Naive B cell (primary cell): ENCODE measurements around the gene SLC4A2. TPM values are rescaled to one million over a fixed set of nuclear protein-coding genes. Genes with fewer than 3 reads are reported as not detected.
"Not testable (repeated sequence)": the region's sequence is repeated elsewhere in the genome, so short reads cannot be mapped to it uniquely, and the experiment has no call there.

Experiments used
- ATAC-seq, 2 donors: fragments of 150-1000 bp; cut with Tn5 transposase; 2 replicates each; pipeline ENCODE4 v1.10.0; 2021; ENCODE audit warnings: low read depth in 2 of 2, mild to moderate bottlenecking in 2 of 2, moderate library complexity in 2 of 2
- DNase-seq: peaks from one replicate; pipeline ENCODE4 v3.0.0; 2022
- H3K27ac Mint-ChIP-seq, 6 donors: one replicate each; pipeline ENCODE4 v1.8.0; 2020 to 2022; ENCODE audit warnings: mild to moderate bottlenecking in 6 of 6, mixed read lengths in 6 of 6, moderate library complexity in 5 of 6, inconsistent platforms in 2 of 6
- H3K27me3 Mint-ChIP-seq, 3 donors: one replicate each; pipeline ENCODE4 v1.8.0; 2021 to 2022; ENCODE audit warnings: mixed read lengths in 3 of 3, mild to moderate bottlenecking in 1 of 3
- H3K36me3 Mint-ChIP-seq, 2 donors: one replicate each; pipeline ENCODE4 v1.8.0; 2020 to 2022; ENCODE audit warnings: mixed read lengths in 2 of 2, inconsistent platforms in 1 of 2, mild to moderate bottlenecking in 1 of 2
- H3K4me1 Mint-ChIP-seq, 3 donors: one replicate each; pipeline ENCODE4 v1.8.0; 2020 to 2022; ENCODE audit warnings: mixed read lengths in 3 of 3, inconsistent platforms in 1 of 3, mild to moderate bottlenecking in 1 of 3, moderate library complexity in 1 of 3
- H3K4me3 Mint-ChIP-seq, 8 donors: one replicate each; pipeline ENCODE4 v1.8.0; 2020 to 2022; ENCODE audit warnings: mild to moderate bottlenecking in 8 of 8, mixed read lengths in 8 of 8, moderate library complexity in 8 of 8, inconsistent platforms in 2 of 8
- H3K9me3 Mint-ChIP-seq, 7 donors: one replicate each; pipeline ENCODE4 v1.8.0; 2020 to 2022; ENCODE audit warnings: mixed read lengths in 7 of 7, mild to moderate bottlenecking in 5 of 7, inconsistent platforms in 2 of 7, moderate library complexity in 1 of 7
- polyA plus RNA-seq, 6 donors: library from polyadenylated mRNA; unstranded; fragments of 300-500 nt; fragmentation: Illumina TruSeq; gene quantifications; one replicate each; pipeline ENCODE4 v1.2.3, GENCODE V29; 2021; ENCODE audit warnings: low read depth in 6 of 6

The SLC4A2 gene
- polyA plus RNA-seq, 6 donors from 2014 or later, result 8.5 to 17.1 (median 12.2) TPM

DNA sequence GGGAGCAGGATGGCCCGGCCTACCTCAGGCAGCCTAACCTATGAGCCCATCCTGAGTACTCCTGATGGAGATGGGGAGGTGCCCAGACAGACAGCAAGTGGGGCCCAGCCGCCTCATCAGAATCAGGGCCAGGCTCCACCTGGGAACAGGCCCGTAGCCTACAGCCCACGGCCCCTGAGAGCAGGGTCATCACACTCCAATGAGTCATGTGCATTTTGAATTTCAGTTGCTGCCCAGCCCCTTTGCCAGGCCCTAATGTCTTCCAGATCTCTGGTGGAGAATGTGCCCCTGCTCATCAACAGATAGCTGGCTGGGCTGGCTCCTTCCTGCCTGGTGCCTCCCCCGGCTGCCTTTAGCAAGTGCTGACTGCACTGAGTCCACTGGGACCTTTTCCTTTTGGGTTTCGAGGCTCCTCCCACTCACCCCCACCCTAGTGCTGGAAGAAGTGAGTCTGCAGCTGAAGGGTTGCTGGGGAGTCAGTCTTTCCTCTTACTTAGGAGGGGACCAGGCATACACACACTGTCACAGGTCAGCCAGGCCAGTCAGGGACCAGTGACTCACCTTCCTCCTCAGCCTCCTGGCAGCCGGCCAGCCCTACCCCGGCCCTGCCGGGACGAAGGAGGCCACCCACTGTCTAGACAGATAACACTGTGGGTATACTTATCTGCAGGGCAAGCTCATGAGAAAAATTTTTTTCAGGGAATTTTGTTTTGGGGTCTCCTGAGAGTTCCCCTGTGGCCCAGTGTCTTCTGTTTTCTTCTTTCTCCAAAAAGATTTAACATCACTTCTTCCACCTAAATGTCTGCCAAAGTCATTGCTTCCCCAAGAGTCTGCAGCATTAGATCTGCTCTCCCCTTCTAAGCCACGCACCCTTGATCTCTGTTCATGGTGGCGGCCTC is 20.2 kb upstream of the SLC4A2 start:
- peak overlapping the region in 2 of 6 donors; percentile 68 to 76 for H3K27ac Mint-ChIP-seq
- no peak for DNase-seq

DNA sequence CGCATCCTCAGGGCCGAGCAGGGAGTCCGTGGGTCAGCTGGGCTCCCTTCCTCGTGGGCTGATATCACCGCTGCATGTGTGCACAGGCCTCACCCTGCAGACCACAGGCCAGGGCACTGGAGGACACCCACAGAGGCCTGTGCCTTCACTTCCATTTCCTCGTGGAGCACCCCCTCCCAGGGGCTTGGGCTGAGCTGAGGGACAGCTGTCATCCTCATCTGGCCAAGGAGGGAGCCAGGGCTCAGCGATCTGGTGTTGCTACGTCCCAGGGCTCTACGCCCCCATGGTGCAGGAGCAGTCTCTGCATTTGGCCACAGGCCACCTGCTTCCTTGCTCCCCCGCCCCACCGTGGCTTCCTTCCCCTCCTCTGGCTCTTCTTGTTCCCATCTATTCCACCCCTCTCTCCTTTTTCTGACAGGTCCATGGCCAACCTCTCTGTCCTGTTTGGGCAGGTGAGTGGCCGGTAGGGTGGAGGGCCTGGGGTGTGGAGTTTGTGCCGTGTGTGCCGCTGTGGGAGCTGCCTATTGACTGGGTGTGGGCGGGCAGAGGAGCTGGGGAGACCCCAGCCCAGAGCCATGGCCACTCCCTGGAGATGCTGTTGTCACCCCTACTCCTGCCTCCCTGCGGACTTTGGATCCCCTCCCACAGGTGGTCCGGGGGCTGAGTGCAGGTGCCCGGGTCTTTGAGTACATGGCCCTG is 19.4 kb upstream of the SLC4A2 start:
- Mint-ChIP-seq H3K4me3 (peak overlapping the region in 1 of 8 donors; percentile 2), H3K27ac (peak overlapping the region in 1 of 6 donors; percentile 76), H3K4me1 (no peaks in the 10 kb centered on the region), H3K27me3 (no peaks in the 10 kb centered on the region), H3K9me3 (no peaks in the 10 kb centered on the region), H3K36me3 (no peaks in the 10 kb centered on the region)
- no peak for DNase-seq
- no peak for ATAC-seq

More for the DNA sequence above, 20.2 kb upstream of the SLC4A2 start:
- H3K4me3 Mint-ChIP-seq, result peak overlapping the region in 1 of 8 donors; percentile 25
- H3K36me3 Mint-ChIP-seq, result no peaks in the 10 kb centered on the region
- H3K9me3 Mint-ChIP-seq, result no peaks in the 10 kb centered on the region
- H3K27me3 Mint-ChIP-seq, result no peaks in the 10 kb centered on the region
- ATAC-seq, result no peak
- H3K4me1 Mint-ChIP-seq, result no peaks in the 10 kb centered on the region

DNA sequence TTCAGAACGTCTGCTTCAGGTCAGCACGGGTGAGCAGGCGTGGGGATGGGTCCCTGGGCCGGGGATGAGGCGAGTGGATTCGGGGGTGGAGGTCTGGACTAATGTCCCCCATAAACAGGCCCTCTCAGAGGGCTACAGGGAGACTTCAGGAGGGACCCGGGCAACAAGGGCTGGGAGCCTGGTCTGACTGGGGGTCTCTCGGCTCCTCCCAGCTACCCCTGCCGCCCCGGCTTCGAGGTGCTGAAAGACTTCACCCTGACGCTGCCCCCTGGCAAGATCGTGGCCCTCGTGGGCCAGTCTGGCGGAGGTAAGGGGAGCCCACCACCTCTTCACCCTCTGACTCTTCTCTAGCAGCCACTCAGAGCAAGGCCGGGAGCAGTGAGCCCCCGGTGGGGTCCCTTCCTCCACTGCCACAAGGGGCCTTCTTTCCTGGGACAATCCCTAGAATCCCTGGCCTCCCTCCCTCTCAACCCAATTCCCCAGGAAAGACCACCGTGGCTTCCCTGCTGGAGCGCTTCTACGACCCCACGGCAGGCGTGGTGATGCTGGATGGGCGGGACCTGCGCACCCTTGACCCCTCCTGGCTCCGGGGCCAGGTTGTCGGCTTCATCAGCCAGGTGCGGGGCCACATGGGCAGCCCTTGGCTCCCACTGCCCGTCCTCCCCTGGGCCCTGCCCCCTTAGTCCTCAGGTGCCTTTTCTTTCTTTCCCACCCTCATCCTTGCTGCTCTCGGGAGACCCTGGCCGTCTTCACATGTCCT is 18.6 kb upstream of the SLC4A2 start:
- no peaks in the 10 kb centered on the region for H3K4me1 Mint-ChIP-seq
- H3K27ac Mint-ChIP-seq, result no peak overlapping the region
- H3K4me3 Mint-ChIP-seq, result no peak overlapping the region
- ATAC-seq (no peak), DNase-seq (no peak)
- no peaks in the 10 kb centered on the region for H3K9me3 Mint-ChIP-seq
- H3K36me3 Mint-ChIP-seq, result no peaks in the 10 kb centered on the region
- no peaks in the 10 kb centered on the region for H3K27me3 Mint-ChIP-seq

GRCh38 chr7:151043449-151043848 is 15.9 kb upstream of the SLC4A2 start:
- H3K4me3 Mint-ChIP-seq, result peak overlapping the region in 1 of 8 donors; percentile 59
- peak overlapping the region in 1 of 6 donors; percentile 64 for H3K27ac Mint-ChIP-seq
- not testable (repeated sequence) for ATAC-seq, H3K4me1 Mint-ChIP-seq, H3K27me3 Mint-ChIP-seq, H3K36me3 Mint-ChIP-seq, DNase-seq, H3K9me3 Mint-ChIP-seq

- ATAC-seq (no peak), DNase-seq (no peak)
- no peak overlapping the region for H3K27ac Mint-ChIP-seq
- H3K27me3 Mint-ChIP-seq, result no peaks in the 10 kb centered on the region
- no peak overlapping the region for H3K4me3 Mint-ChIP-seq
- no peaks in the 10 kb centered on the region for H3K9me3 Mint-ChIP-seq
- H3K36me3 Mint-ChIP-seq, result no peaks in the 10 kb centered on the region
- peaks cover 0 to 2% (median 0%) of the 10 kb centered on the region in 3 donors for H3K4me1 Mint-ChIP-seq
Observed at GRCh38 chr7:151043959-151044358, 15.4 kb upstream of the SLC4A2 start.

DNA sequence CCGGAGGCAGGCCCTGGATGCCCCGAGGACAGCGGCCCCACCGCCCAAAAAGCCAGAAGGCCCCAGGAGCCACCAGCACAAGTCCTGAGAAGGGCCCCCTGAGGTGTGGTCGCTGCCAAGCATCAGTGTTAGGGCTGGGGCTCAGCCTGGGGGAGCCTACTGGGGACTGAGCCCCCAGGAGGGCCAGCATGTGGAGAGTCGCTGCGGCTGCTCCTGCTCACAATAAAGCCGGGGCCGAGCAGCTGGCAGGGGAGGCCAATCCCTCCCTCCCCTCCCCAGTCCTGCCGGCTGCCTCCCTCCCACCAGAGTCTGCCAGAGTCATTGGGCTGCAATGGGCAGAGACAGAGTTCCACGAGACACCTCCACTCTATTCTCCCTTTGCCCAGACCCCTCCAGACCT is 14.1 kb upstream of the SLC4A2 start:
- H3K27me3 Mint-ChIP-seq, result peaks cover 0 to 7% (median 6%) of the 10 kb centered on the region in 3 donors
- H3K4me1 Mint-ChIP-seq, result peaks cover 0 to 2% (median 0%) of the 10 kb centered on the region in 3 donors
- DNase-seq (no peak), ATAC-seq (no peak)
- no peaks in the 10 kb centered on the region for H3K36me3 Mint-ChIP-seq
- H3K4me3 Mint-ChIP-seq, result no peak overlapping the region
- no peaks in the 10 kb centered on the region for H3K9me3 Mint-ChIP-seq
- H3K27ac Mint-ChIP-seq, result no peak overlapping the region

GRCh38 chr7:151045967-151046366 is 13.4 kb upstream of the SLC4A2 start:
- ATAC-seq, result no peak
- peaks cover 0 to 2% (median 0%) of the 10 kb centered on the region in 3 donors for H3K4me1 Mint-ChIP-seq
- no peak overlapping the region for H3K4me3 Mint-ChIP-seq
- no peaks in the 10 kb centered on the region for H3K36me3 Mint-ChIP-seq
- no peak for DNase-seq
- H3K27ac Mint-ChIP-seq, result no peak overlapping the region
- H3K27me3 Mint-ChIP-seq, result peaks cover 0 to 12% (median 9%) of the 10 kb centered on the region in 3 donors
- no peaks in the 10 kb centered on the region for H3K9me3 Mint-ChIP-seq

GRCh38 chr7:151046603-151047573 is 12.5 kb upstream of the SLC4A2 start:
- H3K36me3 Mint-ChIP-seq, result no peaks in the 10 kb centered on the region
- peak overlapping the region in 2 of 6 donors; percentile 4 to 39 for H3K27ac Mint-ChIP-seq
- no peaks in the 10 kb centered on the region for H3K9me3 Mint-ChIP-seq
- DNase-seq (no peak), ATAC-seq (no peak)
- no peak overlapping the region for H3K4me3 Mint-ChIP-seq
- peaks cover 0 to 17% (median 9%) of the 10 kb centered on the region in 3 donors for H3K27me3 Mint-ChIP-seq
- peaks cover 0 to 2% (median 0%) of the 10 kb centered on the region in 3 donors for H3K4me1 Mint-ChIP-seq

DNA sequence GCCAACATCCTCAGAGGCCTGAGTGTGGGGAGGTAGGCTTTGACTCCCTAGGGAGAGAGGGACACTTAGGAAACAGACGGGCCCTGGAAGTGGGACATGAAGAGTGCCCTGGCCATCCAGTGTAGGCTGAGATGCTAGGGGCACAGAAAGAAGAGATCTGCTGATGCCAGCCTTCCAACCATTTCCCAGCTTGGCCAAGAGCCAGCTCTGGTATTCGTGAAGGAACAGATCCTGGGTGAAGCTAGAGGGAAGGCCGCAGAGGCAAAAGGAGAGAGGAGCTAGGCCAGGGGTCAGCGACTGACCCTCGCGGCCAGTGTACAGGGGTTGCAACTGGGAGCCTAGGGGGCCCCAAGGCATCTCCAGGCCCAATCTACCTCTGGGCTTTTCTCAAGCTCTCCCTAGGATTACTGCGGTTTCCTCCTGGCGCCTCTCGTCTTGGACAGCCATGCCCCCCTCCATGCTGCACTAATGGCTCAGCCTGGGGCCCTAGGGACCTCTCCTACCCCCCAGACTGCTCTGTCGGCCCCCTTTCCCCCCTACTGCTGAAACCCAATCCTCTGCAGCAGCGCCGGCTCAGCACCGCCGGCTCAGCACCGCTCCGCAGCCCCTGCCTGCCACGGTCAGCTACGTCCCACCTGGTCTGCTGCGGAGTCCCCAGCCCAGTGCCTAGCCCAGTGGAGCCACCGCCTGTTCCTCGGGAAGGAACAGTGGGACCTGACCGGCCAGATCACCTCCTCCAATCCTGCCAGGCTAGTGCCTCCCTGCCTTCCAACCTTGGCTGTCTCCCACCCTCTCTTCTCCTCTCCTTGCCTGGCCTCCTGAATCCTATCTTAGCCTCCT is 11.2 kb upstream of the SLC4A2 start, which contains the start of gene ASIC3:
ASIC3 (plus strand) TSS at position 556 of the 840 bp plus-strand sequence. CDS start 355 bp downstream, outside the sequence.
- Mint-ChIP-seq H3K27me3 (peaks cover 5 to 27% (median 20%) of the 10 kb centered on the region in 3 donors), H3K27ac (peak within 1 kb of the TSS in 3 of 6 donors; percentile 4 to 62 (median 39)), H3K4me1 (peaks cover 0 to 6% (median 0%) of the 10 kb centered on the region in 3 donors), H3K36me3 (peaks cover 0 to 11% of the 10 kb centered on the region in 2 donors), H3K9me3 (no peaks in the 10 kb centered on the region), H3K4me3 (peak within 1 kb of the TSS in 1 of 8 donors; percentile 59)
- no peak for ATAC-seq
- no peak for DNase-seq

GRCh38 chr7:151048911-151049463 is 10.4 kb upstream of the SLC4A2 start:
- Mint-ChIP-seq H3K9me3 (no peaks in the 10 kb centered on the region), H3K4me3 (no peak overlapping the region), H3K36me3 (peaks cover 0 to 13% of the 10 kb centered on the region in 2 donors), H3K4me1 (peaks cover 0 to 6% (median 0%) of the 10 kb centered on the region in 3 donors), H3K27ac (no peak overlapping the region), H3K27me3 (peaks cover 5 to 27% (median 23%) of the 10 kb centered on the region in 3 donors)
- ATAC-seq (no peak), DNase-seq (no peak)

DNA sequence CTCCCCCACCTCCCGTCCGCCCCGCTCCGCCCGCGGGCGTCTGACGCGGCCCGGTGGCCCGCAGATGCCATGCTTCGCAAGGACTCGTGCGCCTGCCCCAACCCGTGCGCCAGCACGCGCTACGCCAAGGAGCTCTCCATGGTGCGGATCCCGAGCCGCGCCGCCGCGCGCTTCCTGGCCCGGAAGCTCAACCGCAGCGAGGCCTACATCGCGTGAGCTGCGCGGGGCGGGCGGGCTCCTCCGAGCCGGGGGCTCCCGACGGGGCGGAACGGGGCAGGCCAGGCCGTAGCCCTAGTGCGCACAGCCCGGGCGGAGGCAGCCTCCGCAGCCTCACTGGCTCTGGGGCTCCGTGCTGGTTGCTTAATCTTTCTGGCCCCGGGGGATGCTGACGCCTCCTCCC is 8.3 kb upstream of the SLC4A2 start:
- peak; percentile 70 to 74 for ATAC-seq
- Mint-ChIP-seq H3K4me1 (peaks cover 0 to 6% (median 0%) of the 10 kb centered on the region in 3 donors), H3K4me3 (no peak overlapping the region), H3K9me3 (no peaks in the 10 kb centered on the region), H3K27ac (no peak overlapping the region), H3K36me3 (peaks cover 0 to 19% of the 10 kb centered on the region in 2 donors), H3K27me3 (peaks cover 5 to 28% (median 27%) of the 10 kb centered on the region in 3 donors)
- DNase-seq, result peak; percentile 35
